ENCODE data around the gene MEPE.

Gene MEPE, protein sequence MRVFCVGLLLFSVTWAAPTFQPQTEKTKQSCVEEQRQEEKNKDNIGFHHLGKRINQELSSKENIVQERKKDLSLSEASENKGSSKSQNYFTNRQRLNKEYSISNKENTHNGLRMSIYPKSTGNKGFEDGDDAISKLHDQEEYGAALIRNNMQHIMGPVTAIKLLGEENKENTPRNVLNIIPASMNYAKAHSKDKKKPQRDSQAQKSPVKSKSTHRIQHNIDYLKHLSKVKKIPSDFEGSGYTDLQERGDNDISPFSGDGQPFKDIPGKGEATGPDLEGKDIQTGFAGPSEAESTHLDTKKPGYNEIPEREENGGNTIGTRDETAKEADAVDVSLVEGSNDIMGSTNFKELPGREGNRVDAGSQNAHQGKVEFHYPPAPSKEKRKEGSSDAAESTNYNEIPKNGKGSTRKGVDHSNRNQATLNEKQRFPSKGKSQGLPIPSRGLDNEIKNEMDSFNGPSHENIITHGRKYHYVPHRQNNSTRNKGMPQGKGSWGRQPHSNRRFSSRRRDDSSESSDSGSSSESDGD

DNA sequence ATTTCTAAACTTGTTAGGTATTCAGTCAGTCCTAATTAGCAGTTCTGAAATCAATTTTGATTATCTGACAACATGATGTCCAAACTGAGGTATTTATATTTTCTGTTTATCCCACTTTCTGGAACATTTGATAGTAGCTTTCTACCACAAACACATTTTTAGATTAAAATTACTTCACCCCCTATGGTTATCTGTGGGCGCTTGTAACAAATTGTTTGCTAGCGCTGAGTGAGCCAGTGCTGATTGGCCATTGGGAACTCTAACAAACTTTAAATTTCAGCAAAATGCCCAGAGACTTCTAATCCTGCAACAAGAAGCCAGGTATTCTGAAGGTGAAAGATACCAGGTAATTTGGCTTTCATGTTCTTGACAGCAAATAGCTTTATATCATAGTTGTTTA, at the start of gene MEPE:
Gene MEPE, plus strand, starts transcription at position 301 of the 400 bp plus-strand sequence. CDS start 1,746 bp downstream, outside the sequence.
- DNase-seq (ENCODE audit: low spot score): no peak

DNA sequence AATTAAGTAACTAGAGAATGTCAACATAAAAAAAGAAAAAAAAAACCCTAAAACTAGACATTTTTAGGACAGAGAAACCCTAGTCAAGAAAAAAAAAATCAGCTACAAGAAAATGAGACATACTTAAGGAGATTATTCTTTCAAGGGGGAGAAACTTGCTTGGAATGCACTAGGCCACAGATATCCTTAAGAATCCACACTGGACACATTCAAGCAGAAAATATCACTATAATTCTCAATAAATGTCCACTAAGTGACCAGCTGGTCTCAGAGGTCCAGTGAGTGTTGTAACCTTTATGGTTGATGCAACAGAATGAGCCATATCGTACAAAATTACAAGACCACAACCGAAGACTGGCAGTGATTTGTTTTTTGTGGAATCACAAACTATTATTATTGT, 49.0 kb upstream of the MEPE start:
- no peak for DNase-seq (ENCODE audit: low spot score)

DNA sequence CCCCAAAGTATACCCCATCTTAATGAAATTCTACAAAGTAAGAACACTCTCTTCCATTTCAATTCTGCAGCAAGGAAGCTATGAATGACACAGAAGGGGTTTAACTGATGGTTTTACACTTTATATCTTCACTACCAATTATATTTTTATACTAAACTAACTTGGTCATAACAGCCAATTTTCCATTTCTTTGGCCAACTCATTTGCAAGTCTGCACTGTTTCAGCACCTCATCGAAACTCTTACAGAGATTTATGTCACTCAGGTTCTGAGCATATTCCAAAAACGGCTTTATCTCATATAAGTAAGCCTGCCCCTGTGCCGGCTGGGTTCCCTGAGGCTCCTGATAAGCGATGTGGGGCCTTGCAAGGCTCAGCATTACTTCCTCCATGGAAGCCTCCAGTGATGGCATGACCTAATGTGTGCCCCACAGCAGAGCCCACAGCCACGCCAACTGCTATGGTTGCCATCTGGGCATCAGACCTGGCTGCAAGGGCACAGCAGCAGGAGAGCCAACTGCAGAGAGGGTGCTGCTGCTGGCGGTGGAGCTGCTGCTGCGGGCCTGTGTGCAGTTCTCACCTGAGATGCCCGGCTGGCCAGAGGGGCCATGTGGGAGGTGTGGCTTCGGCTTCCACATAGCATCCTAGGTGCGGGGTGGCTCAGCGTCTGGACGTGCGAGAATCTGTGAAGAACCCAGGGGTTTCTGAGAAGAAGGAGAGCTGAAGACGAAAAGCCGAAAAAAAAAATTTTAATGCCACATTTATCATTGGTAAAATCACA, 46.8 kb upstream of the MEPE start:
- no peak for DNase-seq (ENCODE audit: low spot score)

DNA sequence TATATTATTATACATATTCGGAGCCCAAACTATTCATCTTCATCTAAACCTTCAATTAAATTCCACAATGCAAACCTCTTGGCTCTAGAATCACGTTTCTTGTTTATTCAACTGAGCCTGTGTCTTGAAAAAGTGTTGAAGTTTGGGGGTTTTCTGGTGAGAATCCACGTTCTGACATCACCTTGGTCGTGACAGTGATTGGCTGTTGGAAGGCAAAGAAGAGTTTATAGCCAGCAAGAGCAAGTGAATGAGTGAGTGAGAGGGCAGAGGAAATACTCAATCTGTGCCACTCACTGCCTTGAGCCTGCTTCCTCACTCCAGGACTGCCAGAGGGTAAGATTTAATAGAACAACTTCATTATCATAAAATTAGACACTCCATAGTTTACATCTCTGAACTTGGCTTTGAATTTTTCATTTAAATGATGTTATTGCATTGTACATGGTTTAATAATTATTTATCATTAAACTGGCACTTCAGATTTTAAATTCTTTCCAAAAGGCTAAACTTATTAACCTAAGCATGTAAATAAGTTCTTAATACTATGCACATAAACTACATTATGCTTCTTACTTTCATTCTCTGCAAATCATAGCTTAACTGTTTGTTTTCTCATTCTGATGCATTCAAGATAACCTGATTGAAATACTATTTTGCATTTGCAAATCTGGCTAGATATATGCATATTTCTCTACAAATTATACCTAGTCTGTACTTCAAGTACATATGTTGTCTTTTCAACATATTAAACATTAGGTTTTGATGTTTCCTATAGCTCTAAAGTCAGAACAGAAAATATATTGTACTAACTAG, 33.3 kb upstream of the MEPE start, which contains the start of gene IBSP:
Gene IBSP, plus strand, starts transcription at position 254 of the 813 bp plus-strand sequence. CDS start 2,808 bp downstream, outside the sequence.
- no peak for DNase-seq (ENCODE audit: low spot score)

DNA sequence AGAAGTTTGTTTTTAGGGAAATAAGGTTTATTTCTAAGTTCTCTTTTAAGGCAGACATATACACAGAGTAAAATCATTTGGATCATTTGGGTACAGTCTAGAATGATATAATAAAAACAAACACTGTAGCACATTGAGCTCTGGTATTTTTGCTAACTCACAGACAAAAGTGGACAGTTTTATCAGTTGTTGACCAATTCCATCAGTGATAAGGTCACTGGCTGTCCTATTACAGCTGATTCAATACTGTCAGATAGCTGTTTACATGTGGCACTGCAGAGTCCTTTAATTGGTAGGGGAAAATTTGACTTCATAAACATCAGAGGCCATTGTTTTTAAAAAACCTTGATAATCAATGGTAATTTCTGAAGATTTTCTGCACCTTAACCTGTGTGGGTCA, 29.9 kb upstream of the MEPE start:
- no peak for DNase-seq (ENCODE audit: low spot score)

DNA sequence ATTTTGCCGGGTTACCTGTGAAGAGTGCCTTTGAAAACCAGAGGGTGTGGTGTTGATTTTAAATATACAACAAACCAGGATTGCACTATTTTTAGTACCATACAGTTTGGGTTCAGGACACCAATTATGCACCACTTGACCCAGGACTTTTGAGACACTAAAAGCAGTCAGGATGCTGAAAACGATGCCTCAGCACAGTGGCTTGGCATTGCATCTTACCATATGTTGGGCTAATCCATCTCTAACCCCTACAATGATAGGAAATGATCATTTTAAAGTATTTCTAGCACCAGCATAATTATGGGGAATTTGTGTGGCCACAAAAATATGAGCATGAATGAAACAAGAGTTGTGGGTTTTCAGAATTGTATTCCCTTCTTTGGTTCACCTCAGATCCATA, 29.3 kb upstream of the MEPE start:
- no peak for DNase-seq (ENCODE audit: low spot score)

DNA sequence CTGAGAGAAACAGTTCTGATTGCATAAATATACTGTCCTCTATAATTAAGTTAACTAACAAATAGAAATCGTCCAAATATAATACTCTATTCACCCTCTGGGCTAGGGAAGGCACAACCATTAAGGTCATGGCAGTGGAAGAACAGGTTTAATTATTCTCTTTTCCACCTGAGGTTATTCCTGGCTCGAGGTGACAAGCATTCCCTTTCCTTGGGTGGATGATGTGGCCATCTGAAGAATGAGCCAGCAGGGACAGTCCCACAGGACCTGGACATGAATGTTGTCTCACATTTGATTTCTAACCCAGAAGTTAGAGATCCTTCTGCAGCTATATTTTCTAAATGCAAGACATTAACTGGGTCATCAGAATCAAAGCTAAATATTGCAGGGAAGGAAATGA, 27.9 kb upstream of the MEPE start:
- DNase-seq (ENCODE audit: low spot score): no peak

DNA sequence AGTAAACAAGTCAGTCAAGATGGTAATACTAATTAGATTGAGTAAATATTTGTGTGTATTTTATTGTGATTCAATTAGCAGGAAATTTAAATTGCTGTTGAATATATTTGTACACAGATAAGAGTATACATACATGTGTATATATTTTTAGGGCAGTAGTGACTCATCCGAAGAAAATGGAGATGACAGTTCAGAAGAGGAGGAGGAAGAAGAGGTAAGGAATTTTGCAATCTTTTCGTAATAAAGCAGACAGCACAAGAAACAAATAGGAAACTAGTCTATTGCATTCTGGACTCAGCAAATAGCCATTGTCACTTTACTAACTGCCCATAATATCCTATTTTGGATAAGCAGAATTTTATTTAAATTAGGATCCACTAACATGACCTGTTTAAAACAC, 26.8 kb upstream of the MEPE start:
- DNase-seq (ENCODE audit: low spot score): no peak

DNA sequence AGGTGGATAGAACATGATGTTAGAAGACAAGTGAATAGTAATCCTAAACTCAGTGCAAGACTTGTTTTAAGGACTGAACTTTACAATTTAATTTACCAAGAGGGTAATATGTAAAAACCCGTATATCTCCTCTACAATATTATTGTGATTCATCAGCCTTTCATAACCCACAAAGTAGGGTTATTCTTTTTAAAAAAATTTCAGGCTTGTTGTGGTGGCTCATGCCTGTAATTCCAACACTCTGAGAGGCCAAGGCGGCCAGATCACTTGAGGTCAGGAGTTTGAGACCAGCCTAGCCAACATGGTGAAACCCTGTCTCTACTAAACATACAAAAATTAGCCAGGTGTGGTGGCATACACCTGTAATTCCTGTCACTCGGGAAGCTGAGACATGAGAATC, 26.2 kb upstream of the MEPE start:
- DNase-seq (ENCODE audit: low spot score): no peak

DNA sequence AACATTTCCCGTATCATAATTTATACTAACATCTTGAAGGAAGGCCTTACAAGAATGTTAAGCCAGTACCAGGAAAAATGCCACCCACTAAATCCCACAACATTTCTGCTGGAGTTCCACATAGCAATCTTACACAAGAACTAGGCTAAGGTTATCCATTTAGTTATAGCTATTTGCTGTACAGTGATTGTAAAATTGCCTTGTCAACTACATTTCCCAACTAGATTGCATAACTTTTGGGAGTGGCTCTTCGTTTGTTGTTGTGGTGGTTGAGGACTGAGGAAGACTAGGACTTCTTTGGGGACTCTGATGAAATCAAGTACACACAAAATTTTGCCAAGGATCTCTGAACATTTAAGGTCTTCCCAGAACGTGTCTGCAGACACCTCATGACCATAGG, 25.4 kb upstream of the MEPE start:
- DNase-seq (ENCODE audit: low spot score): no peak

DNA sequence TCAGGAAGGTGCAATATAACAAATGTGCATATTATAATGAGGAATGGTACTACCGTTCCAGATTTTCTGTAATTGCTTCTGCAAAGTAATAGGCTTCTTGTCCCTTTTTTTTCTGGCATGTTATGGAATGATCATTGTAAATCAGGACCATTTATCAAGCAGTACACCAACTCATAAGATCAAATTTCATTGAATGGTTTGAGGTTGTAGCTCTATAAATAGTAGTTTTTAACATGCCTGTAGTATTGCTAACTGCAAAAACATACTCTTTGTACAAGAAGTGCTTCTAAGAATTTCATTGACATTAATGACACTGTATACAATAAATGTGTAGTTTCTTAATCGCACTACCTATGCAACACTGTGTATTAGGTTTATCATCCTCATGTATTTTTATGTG, 20.8 kb upstream of the MEPE start:
- DNase-seq (ENCODE audit: low spot score): no peak

DNA sequence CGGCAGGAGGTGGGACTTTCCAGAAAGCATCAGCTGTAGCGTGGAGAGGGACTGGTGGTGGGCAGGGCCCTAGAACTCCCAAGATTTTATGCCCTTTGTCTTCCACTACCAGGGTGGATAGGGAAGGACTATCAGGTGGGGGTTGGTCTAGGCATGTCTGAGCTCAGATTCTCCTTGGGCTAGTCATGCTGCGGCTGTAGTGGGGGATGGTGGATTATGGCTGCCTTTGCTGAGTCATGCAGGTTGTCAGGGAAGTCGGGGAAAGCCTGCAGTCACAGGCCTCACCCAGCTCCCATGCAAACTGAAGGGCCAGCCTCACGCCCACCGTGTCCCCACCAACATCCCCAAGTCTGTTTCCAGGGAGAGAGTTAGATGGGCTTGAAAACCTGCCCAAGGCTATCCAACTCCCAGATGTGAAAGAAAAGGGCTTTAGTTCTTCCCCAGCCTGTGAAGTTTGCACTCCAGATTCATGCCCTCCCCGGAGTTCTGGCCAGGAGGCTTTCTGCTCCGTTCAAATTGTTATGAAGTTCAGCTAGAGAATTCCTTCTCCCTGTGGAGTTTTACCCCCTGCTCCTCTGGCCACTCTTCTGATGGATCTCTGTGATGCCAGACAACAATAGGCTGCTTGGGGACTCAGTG, 13.4 kb upstream of the MEPE start:
- DNase-seq (ENCODE audit: low spot score): peak; percentile 22

DNA sequence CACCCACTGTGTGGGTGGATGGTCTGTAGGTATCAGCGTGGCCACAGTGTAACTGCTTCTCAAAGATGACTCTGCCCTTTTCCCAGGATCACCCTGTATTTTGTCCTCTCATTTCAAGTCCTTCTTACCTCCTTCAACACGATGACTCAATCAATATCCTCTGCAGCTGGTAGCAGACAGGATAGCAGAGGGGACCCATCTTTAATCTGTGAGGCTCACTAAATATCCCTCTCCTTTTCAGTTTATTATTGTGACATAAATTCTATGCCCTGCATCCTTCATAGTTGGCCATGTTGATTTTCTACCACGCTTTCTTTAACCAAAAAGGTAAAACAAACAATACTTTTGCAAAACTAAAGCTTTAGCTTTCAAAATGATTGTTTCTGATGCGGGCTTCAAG, 9.6 kb upstream of the MEPE start:
- DNase-seq (ENCODE audit: low spot score): no peak

DNA sequence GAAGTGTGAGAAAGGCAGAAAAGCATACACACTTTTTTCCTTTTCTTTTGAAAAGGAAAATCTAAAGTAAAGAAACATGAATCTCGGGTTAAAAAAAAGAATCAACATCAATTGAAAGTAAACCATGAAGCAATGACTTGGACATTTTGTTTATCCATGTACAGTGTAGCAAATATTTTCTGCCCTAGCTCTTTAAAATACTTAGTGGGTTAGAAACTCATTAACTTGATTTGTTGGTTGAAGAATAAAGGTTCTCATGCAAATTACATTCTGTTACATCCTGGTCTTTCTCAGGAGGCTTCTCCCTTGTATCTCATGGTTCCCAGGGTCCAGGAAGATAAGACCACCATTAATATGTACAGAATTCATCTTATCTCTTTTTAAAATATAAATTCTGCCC, 9.0 kb upstream of the MEPE start:
- no peak for DNase-seq (ENCODE audit: low spot score)

DNA sequence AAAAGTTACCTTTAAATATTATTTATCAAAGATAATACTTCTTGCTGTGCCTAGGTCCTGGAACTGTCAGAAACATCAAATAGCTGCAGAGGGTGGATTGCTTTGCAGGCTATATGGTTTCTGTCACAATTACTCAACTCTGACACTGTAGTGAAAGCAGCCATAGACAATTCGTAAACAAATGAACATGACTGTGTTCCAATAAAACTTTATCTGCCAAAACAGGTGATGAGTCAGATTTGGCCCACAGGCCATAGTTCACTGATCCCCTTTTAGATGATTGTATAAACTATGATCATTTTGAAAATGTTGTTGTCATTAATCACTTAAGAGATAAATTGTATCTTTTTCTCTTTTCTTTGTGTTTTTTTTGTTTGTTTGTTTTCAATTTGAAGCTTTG, 8.4 kb upstream of the MEPE start:
- no peak for DNase-seq (ENCODE audit: low spot score)

DNA sequence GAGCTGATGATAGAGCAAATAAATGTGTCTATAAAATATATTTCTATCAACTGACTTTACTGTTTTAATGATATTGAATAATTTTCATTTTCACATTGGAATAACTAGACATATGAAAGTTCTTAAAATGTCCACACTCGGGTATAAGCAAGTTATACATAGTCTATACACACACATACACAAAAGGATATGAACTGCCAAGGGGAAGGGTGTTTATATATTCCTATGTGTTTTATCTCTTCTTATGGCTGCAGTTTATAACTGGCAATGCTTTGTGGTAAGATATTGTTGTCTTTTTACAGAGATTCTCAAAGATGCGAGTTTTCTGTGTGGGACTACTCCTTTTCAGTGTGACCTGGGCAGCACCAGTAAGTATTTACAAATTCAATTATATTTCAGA, 1.6 kb downstream of the MEPE start:
- no peak for DNase-seq (ENCODE audit: low spot score)

DNA sequence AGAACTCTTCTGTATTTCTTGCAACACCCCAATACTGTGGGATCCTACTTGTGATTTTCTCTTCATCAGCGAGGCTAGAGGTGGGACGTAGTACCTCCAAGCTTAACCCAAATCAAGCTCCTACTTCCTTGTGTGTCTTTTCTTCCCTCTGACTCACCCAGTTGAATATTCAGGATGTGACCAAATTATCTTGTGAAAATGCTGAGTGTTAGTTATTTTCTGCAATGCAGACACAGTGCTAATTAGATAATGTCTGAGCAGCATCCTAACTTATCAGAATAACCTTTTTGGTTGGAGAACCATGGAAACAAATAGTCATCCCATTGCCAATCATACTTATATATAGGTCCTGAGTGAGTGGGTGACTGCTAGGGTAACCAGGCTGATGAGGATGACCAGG, 2.4 kb downstream of the MEPE start:
- no peak for DNase-seq (ENCODE audit: low spot score)

DNA sequence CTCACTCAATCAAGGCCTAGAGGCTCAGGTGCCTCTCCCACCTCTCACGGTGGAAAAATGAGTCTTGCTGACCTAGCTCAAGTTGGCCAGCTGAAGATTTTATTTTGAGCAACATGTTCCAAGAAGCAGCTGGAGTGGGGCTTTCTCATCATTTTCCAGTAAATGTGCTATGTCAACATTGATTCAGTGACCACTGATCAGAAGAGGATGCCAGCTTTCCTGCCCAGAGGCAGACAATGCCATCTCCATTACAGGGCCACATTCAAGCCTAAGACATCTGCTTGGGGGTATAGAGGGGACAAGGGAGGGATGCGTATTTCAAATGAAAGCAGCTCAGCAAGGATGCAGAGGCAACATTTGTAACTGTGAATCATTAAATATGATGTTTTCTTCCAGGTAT, 3.0 kb downstream of the MEPE start:
- DNase-seq (ENCODE audit: low spot score): no peak

DNA sequence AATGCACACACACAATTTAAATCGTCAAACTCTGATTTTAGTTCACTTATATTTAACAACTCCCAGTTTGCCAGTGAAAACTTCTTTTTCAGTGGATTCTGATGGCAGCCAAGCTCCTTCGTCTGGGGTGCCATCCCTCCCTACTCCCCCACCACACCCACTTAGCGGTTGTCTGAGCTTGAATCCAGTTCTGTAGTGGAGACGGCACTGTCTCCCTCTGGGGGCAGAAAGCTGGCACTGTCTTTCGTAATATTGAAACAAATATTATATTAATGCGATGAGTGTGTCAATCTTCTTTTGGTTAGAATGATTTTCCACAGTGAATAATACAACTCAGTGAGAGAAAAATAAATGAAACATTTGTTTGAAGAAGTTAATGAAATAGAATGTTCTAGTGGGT, 5.4 kb downstream of the MEPE start:
- peak; percentile 18 for DNase-seq (ENCODE audit: low spot score)

DNA sequence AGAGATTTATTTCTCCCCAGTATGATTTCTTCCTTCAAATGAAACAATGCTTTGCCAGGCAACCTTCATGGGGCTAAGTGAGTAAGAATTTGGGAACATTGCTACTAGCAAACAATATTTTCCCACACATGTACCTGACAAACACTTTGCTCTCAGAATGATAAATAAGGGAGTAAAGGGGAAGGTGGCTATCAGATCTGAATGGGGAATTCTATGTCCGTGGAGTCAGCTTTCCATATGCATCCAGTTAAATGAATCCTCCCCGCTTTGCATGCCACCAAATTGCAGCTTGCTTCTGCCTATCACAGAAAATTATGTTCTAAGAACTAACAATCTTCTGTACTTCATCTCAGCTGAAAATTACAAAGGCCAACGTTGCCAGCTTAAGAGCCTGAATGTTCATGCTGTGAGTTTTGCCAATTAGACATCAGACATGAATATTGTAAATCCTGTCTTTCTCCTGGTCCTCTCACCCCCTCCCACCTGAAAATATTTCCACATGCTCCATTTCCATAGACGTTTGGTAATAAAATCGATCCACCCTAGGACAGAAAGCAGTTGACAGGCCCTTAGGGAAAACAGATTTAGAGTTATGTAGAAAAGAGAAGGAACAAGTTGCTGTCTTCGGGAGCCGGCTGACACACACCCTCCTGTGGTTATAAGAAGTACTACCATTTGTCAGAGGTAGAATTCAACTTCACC, 6.3 kb downstream of the MEPE start:
- peak; percentile 51 for DNase-seq (ENCODE audit: low spot score)

DNA sequence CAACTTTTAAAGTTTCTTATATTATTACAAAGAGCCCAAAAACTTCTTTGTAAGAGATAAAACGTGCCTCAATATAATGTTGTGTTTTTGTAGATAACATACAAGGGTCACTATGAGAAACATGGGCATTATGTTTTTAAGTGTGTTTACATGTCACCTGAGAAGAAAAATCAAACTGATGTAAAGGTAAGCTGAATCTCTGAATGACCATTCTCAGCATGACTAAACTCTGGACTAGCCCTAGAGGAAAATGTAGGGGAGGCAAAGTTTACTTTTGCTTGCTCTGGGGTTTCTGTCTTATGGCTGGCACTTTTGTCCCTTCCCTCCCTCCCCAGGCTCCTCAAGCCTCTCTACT, 6.8 kb downstream of the MEPE start:
- DNase-seq (ENCODE audit: low spot score): no peak

Measured in iPS-NIHi11 (cell line).